Sigmoid colon (tissue), 7 donors: ENCODE measurements around the gene TWF2. TPM values are rescaled to one million over a fixed set of nuclear protein-coding genes. Genes with fewer than 3 reads are reported as not detected.

ENCODE experiments used
- DNase-seq: peaks from one replicate; pipeline ENCODE4 v3.0.0-alpha.2; 2019
- H3K27ac ChIP-seq, 4 donors: fragments of 200-600 bp; sonication (generic); one replicate each; pipeline ENCODE4 v1.5.1; 2016 to 2019; ENCODE audit warnings: mild to moderate bottlenecking in 1 of 4
- H3K27me3 ChIP-seq, 3 donors: fragments of 200-600 bp; sonication (generic); one replicate each; pipeline ENCODE4 v1.5.1; 2019; ENCODE audit warnings: mild to moderate bottlenecking in 1 of 3
- H3K36me3 ChIP-seq, 4 donors: fragments of 200-600 bp; sonication (generic); one replicate each; pipeline ENCODE4 v1.5.1; 2016 to 2019
- H3K4me1 ChIP-seq, 4 donors: fragments of 200-600 bp; sonication (generic); one replicate each; pipeline ENCODE4 v1.5.1; 2017 to 2019
- H3K4me3 ChIP-seq, 4 donors: fragments of 200-600 bp; sonication (generic); one replicate each; pipeline ENCODE4 v1.5.1; 2017 to 2019; ENCODE audit warnings: mild to moderate bottlenecking in 2 of 4, moderate library complexity in 1 of 4
- H3K9me3 ChIP-seq, 4 donors: fragments of 200-600 bp in 3 of 4; sonication (generic) in 3 of 4; one replicate each; pipeline versions ENCODE4 v1.5.1 to v1.6.1; 2013 to 2019
- CTCF ChIP-seq, 4 experiments: fragments of 450-650 bp in 3 of 4; fragments of 200-600 bp in 1 of 4; IDR thresholded peaks; one replicate each; pipeline ENCODE4 v1.5.1; 2016 to 2019; ENCODE audit warnings: antibody characterized with exemption in 4 of 4, mild to moderate bottlenecking in 3 of 4, moderate library complexity in 2 of 4
- EP300 ChIP-seq, 4 donors: sonication (generic); formaldehyde crosslinking; IDR thresholded peaks; one replicate each; pipeline ENCODE4 v1.6.1; 2017; ENCODE audit warnings: antibody characterized with exemption in 4 of 4
- POLR2A ChIP-seq, 2 donors: fragments of 450-650 bp; IDR thresholded peaks; one replicate each; pipeline ENCODE4 v1.6.1; 2016; ENCODE audit warnings: antibody characterized with exemption in 2 of 2, mild to moderate bottlenecking in 2 of 2, moderate library complexity in 2 of 2
- POLR2AphosphoS5 ChIP-seq, 4 donors: sonication (generic); formaldehyde crosslinking; IDR thresholded peaks; one replicate each; pipeline ENCODE4 v1.6.1; 2017; ENCODE audit warnings: antibody characterized with exemption in 4 of 4
- WGBS, 2 donors: extraction: QIAGEN DNeasy Blood & Tissue Kit; methylation state at CpG; one replicate each; pipeline ENCODE4 v1.1.7; 2013; 5-methylcytosine and 5-hydroxymethylcytosine counted together
- intact Hi-C: fragments of 100-400 bp; cut with DNase I; formaldehyde crosslinking; loops from one replicate; pipeline ENCODE4 v1.15.1; 2023
- polyA plus RNA-seq, 3 donors: library from polyadenylated mRNA; stranded (reverse); fragments of 200-250 nt; gene quantifications; one replicate each; pipeline ENCODE4 v1.2.3, GENCODE V29; 2013
- total RNA-seq, 4 donors: library from RNA; depleted of rRNA; stranded (reverse); fragments of >200 nt; gene quantifications; one replicate each; pipeline ENCODE4 v1.1.0, GENCODE V29; 2016
- donor health status: healthy with polysubstance abuse.
- donor health status: Bipolar disorder and iron deficiency.
- donor health status: healthy.

The TWF2 gene
- total and polyA plus RNA-seq, 7 donors, result 40.4 to 79.3 (median 57.3) TPM

GRCh38 chr3:52208556-52208955 lies 30.4 kb downstream of the TWF2 start:
- Histone ChIP-seq H3K4me1 (no peaks in the 10 kb centered on the region), H3K36me3 (peaks cover 58 to 100% (median 91%) of the 10 kb centered on the region in 4 donors), H3K27me3 (no peaks in the 10 kb centered on the region), H3K4me3 (no peak overlapping the region), H3K9me3 (no peaks in the 10 kb centered on the region), H3K27ac (no peak overlapping the region)
- no peak for DNase-seq
- WGBS, 2 donors, result 91 to 96% methylated on average over 4 of the region's 4 CpGs
- TF ChIP-seq POLR2AphosphoS5 (IDR thresholded peaks at IDR 0.05), result no peak
- intact Hi-C loops, result no loop called here

GRCh38 chr3:52205727-52206372 lies 33.1 kb downstream of the TWF2 start:
- no peak overlapping the region for H3K4me3 ChIP-seq
- TF ChIP-seq CTCF (IDR thresholded peaks at IDR 0.05) (no peak), POLR2AphosphoS5 (IDR thresholded peaks at IDR 0.05) (no peak), EP300 (IDR thresholded peaks at IDR 0.05) (no peak), POLR2A (IDR thresholded peaks at IDR 0.05) (no peak)
- peaks cover 50 to 100% (median 78%) of the 10 kb centered on the region in 4 donors for H3K36me3 ChIP-seq
- H3K4me1 ChIP-seq, result peaks cover 0 to 8% (median 3%) of the 10 kb centered on the region in 4 donors
- no peak for DNase-seq
- intact Hi-C loops, result no loop called here
- H3K27me3 ChIP-seq, result no peaks in the 10 kb centered on the region
- no peaks in the 10 kb centered on the region for H3K9me3 ChIP-seq
- no peak overlapping the region for H3K27ac ChIP-seq
- WGBS, 2 donors, result 89% methylated on average over 6 of the region's 6 CpGs

- TF ChIP-seq EP300 (IDR thresholded peaks at IDR 0.05) (no peak), CTCF (IDR thresholded peaks at IDR 0.05) (no peak), POLR2AphosphoS5 (IDR thresholded peaks at IDR 0.05) (no peak), POLR2A (IDR thresholded peaks at IDR 0.05) (no peak)
- Histone ChIP-seq H3K9me3 (no peaks in the 10 kb centered on the region), H3K4me1 (peaks cover 0 to 20% (median 8%) of the 10 kb centered on the region in 4 donors), H3K27ac (no peak overlapping the region), H3K36me3 (peaks cover 43 to 86% (median 70%) of the 10 kb centered on the region in 4 donors), H3K27me3 (no peaks in the 10 kb centered on the region), H3K4me3 (no peak overlapping the region)
- 36 to 75% methylated on average over 10 of the region's 10 CpGs for WGBS, 2 donors
- DNase-seq, result no peak
- intact Hi-C loops, result no loop called here
Measured at GRCh38 chr3:52204337-52205073, 34.5 kb downstream of the TWF2 start.

GRCh38 chr3:52203701-52204100 lies 35.3 kb downstream of the TWF2 start:
- 91 to 97% methylated on average over 1 of the region's 1 CpG for WGBS, 2 donors
- TF ChIP-seq EP300 (IDR thresholded peaks at IDR 0.05) (no peak), POLR2A (IDR thresholded peaks at IDR 0.05) (no peak), CTCF (IDR thresholded peaks at IDR 0.05) (no peak), POLR2AphosphoS5 (IDR thresholded peaks at IDR 0.05) (no peak)
- DNase-seq, result no peak
- Histone ChIP-seq H3K27ac (no peak overlapping the region), H3K4me3 (no peak overlapping the region), H3K27me3 (no peaks in the 10 kb centered on the region), H3K36me3 (peaks cover 35 to 78% (median 62%) of the 10 kb centered on the region in 4 donors), H3K4me1 (peaks cover 0 to 28% (median 14%) of the 10 kb centered on the region in 4 donors), H3K9me3 (no peaks in the 10 kb centered on the region)
- intact Hi-C loops, result no loop called here

- no peak for DNase-seq
- peaks cover 34 to 66% (median 51%) of the 10 kb centered on the region in 4 donors for H3K36me3 ChIP-seq
- H3K4me3 ChIP-seq, result no peak overlapping the region
- no peaks in the 10 kb centered on the region for H3K9me3 ChIP-seq
- no peaks in the 10 kb centered on the region for H3K27me3 ChIP-seq
- H3K27ac ChIP-seq, result peak overlapping the region in 1 of 4 donors; percentile 24
- 78 to 87% methylated on average over 4 of the region's 4 CpGs for WGBS, 2 donors
- intact Hi-C loops, result no loop called here
- peaks cover 0 to 33% (median 19%) of the 10 kb centered on the region in 4 donors for H3K4me1 ChIP-seq
- TF ChIP-seq POLR2AphosphoS5 (IDR thresholded peaks at IDR 0.05), result no peak
- TF ChIP-seq CTCF (IDR thresholded peaks at IDR 0.05), result no peak
- no peak for TF ChIP-seq EP300 (IDR thresholded peaks at IDR 0.05)
- TF ChIP-seq POLR2A (IDR thresholded peaks at IDR 0.05), result no peak
Measured at GRCh38 chr3:52202384-52203077, 36.4 kb downstream of the TWF2 start.
